Upper lobe of left lung (tissue), 4 donors: Measurements from ENCODE around the gene HAX1.

Source experiments
- EP300 ChIP-seq, 4 donors: sonication (generic); formaldehyde crosslinking; IDR thresholded peaks; one replicate each; pipeline ENCODE4 v1.5.1; 2017; ENCODE audit warnings: antibody characterized with exemption in 4 of 4, control low read depth in 2 of 4
- POLR2A ChIP-seq, 4 donors: fragments of 450-650 bp; IDR thresholded peaks; one replicate each; pipeline ENCODE4 v1.5.1; 2016 to 2017; ENCODE audit warnings: antibody characterized with exemption in 4 of 4, mild to moderate bottlenecking in 2 of 4
- POLR2AphosphoS5 ChIP-seq, 2 donors: sonication (generic); formaldehyde crosslinking; IDR thresholded peaks; one replicate each; pipeline ENCODE4 v1.5.1; 2017; ENCODE audit warnings: antibody characterized with exemption in 2 of 2
- TF ChIP-seq, protein P1 (sequence below), 6 experiments: fragments of 450-650 bp in 4 of 6; fragments of 200-600 bp in 2 of 6; sonication (generic) in 2 of 6; IDR thresholded peaks; one replicate each; pipeline ENCODE4 v1.5.1; 2016 to 2019; ENCODE audit warnings: antibody characterized with exemption in 6 of 6

DNA sequence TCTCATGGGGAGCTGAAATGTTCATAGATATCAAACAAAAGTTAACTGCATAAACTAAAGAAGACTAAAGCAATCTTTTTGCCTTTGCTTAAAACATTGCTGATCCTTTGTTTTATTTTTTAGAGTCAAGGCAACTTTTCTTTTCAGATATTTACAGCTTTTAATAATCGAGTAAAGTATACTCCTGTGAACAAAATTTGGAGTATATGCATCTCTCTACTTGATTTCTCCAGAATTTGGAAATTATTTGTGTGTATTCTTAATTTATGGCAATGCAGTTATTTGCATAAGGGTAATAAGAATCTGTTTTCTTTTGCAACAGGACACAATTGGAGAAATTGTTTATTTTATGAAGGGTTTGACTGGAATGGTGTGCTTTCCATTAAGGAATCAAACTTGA, 44.3 kb downstream of the HAX1 start:
- TF ChIP-seq POLR2A (IDR thresholded peaks at IDR 0.05) (no peak), EP300 (IDR thresholded peaks at IDR 0.05) (no peak), POLR2AphosphoS5 (IDR thresholded peaks at IDR 0.05) (no peak)
- TF ChIP-seq, protein P1, sequence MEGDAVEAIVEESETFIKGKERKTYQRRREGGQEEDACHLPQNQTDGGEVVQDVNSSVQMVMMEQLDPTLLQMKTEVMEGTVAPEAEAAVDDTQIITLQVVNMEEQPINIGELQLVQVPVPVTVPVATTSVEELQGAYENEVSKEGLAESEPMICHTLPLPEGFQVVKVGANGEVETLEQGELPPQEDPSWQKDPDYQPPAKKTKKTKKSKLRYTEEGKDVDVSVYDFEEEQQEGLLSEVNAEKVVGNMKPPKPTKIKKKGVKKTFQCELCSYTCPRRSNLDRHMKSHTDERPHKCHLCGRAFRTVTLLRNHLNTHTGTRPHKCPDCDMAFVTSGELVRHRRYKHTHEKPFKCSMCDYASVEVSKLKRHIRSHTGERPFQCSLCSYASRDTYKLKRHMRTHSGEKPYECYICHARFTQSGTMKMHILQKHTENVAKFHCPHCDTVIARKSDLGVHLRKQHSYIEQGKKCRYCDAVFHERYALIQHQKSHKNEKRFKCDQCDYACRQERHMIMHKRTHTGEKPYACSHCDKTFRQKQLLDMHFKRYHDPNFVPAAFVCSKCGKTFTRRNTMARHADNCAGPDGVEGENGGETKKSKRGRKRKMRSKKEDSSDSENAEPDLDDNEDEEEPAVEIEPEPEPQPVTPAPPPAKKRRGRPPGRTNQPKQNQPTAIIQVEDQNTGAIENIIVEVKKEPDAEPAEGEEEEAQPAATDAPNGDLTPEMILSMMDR (IDR thresholded peaks at IDR 0.05), result no peak
